H54 (cell line): ENCODE results near the gene ATG4C.
"Not testable (repeated sequence)": the region's sequence is repeated elsewhere in the genome, so short reads cannot be mapped to it uniquely, and the experiment has no call there.

Source experiments
- DNase-seq: peaks from one replicate; pipeline ENCODE4 v3.0.0; 2011; ENCODE audit warnings: low spot score, mixed read lengths; ENCODE audit not compliant: insufficient read length
- FAIRE-seq: peaks from 3 replicates; lab custom pipeline; 2011; peaks lifted over from hg19 to GRCh38; lab: Jason Lieb, UNC
- POLR2A ChIP-seq: IDR thresholded peaks from 2 replicates; pipeline ENCODE4 v1.6.1; 2011; ENCODE audit warnings: low read depth, mild to moderate bottlenecking, low read length

ATG4C gene

GRCh38 chr1:62783736-62784508 is at the start of gene ATG4C:
Gene ATG4C, plus strand, starts transcription at chr1:62784132. Its CDS starts 19,655 bp downstream, at chr1:62803787.
- FAIRE-seq (peak; percentile 97), DNase-seq (peak; percentile 81)
- TF ChIP-seq POLR2A, result peak; percentile 76

DNA sequence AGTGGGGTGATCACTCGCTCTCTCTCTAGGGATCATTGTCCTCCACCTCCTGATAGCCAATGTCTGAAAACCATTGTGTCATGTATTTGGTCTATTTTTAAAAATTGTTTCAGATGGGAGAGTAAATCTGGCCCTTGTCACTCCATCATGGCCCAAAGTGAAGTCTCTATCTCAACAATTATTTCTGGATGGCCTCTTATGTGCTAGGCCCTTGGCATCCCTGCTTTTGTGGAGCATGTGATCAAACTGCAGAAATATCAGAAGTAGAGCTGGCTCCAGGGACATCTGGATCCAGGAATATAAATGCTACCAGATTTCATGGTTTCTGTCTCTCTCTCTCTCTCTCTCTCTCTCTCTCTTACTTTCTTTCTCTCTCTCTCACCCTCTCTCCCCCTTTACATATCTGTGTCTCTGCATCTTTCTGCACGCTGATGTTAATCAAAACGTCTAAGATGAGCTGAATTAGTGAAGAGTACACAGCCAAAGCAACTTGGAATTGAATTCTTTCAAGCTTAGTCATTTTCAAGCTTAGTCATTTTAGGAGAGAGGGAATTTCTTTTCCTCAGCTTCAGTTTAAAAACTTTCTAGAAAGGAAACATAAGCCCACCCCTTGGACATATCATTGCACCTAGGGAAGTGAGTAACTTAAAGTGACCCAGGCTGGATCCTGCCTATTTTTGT is 48.3 kb upstream of the ATG4C start:
- FAIRE-seq (peak; percentile 84), DNase-seq (peak; percentile 19)
- no peak for TF ChIP-seq POLR2A

GRCh38 chr1:62740701-62741100 is 43.2 kb upstream of the ATG4C start:
- FAIRE-seq, DNase-seq: not testable (repeated sequence)

DNA sequence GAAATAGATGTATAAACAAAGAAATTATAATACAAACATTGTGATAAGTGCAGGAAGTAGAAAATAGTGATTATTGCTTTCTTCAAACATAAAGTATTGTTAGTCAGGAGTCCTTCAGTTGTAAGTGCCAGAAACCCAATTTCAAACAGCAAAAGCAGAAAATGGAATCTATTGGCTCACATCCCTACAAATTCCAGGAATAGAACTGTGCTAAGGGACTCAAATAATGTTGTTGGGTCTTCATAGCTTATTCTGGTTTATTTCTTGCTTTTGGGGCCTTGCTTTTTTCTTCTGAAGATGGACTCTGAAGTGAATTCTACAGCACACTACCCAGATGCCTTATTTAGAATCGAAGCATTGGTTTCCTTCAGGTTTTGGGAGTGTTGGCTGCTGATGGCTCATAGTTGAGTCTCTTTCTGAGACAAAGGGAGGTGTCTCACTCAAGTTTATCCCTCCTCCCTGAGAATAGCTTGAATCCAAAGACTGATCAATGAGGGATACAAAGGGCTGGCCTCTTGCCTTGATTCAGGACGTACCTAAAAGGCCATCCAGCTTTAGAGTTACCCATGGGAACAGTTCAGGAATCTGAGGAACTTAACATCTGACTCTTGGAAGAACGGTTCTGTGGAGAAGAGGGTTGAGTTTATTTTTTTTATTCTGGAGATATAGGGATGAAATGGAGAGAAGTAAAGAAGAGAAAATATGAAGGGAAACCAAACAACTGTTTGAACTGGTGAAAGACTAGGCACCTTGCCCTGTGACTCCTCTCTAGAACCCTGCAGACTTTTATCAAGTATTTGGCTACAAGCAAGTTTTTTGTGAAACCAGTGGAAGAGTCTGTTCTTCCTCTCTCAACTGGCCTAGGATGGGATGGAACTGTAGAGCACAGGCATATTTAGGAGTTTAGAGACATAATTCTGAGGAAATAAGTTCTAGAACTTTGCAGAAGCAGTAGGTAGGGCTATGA is 39.0 kb upstream of the ATG4C start:
- FAIRE-seq (peak; percentile 15), DNase-seq (no peak)
- no peak for TF ChIP-seq POLR2A

DNA sequence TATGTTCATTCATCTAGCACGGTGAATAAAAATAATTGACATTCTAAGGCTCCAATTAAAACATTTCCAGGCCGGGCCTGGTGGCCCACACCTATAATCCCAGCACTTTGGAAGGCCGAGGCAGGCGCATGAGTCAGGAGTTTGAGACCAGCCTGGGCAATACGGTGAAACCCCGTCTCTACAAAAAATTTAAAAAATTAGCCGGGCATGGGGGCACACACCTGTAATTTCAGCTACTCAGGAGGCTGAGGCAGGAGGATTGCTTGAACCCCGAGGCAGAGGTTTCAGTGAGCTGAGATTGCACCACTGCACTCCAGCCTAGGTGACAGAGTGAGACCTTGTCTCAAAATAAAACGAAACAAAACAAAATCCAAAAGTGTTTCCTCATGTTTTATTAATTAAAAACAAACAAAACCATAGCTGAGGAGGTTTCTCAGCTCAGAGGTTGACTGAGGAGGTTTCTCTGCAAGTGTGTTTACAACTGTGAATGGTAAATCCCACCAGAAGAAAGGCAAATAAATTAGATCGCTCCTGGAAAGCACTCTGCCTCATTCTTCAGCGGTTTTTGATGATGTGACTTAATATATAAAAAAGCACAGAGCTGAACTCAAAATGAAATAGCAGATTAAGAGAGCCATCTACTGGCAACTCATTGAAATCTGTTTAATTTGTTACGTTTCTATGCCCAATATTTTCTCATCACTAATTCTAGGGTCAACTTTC is 37.7 kb upstream of the ATG4C start:
- FAIRE-seq, result peak; percentile 92
- TF ChIP-seq POLR2A, result no peak
- peak; percentile 30 for DNase-seq

- no peak for DNase-seq
- FAIRE-seq, result no peak
- TF ChIP-seq POLR2A, result no peak
Observed at GRCh38 chr1:62746809-62747138, 37.2 kb upstream of the ATG4C start.

DNA sequence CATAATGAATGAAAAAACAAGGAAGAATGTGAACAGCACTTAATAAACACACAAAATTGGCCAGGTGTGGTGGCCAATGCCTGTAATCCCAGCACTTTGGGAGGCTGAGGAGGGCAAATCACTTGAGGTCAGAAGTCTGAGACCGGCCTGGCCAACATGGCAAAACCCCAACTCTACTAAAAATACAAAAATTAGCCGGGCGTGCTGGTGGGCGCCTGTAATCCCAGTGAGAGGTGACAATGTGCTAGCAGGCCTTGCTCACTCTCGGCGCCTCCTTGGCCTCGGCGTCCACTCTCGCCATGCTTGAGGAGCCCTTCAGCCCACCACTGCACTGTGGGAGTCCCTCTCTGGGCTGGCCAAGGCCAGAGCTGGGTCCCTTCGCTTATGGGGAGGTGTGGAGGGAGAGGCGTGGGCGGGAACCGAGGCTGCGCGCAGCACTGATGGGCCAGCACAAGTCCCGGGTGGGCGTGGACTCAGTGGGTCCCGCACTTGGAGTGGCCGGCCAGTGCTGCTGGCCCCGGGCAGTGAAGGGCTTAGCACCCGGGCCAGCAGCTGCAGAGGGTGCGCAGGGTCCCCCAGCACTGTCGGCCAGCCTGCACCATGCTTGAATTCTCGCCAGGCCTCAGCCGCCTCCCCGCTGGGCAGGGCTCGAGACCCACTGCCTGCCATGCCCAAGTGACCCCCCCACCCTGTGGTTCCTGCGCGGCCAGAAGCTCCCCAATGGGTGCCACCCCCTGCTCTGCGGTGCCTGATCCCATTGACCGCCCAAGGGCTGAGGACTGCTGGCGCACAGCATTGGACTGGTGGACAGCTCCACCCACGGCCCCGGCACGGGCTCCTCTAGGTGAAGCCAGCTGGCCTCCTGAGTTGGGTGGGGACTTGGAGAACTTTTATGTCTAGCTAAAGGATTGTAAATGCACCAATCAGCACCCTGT is 30.6 kb upstream of the ATG4C start:
- TF ChIP-seq POLR2A, result no peak
- DNase-seq, result no peak
- no peak for FAIRE-seq

GRCh38 chr1:62754938-62755337 is 29.0 kb upstream of the ATG4C start:
- not testable (repeated sequence) for FAIRE-seq, DNase-seq

- DNase-seq, FAIRE-seq: not testable (repeated sequence)
Observed at GRCh38 chr1:62756255-62756884, 27.6 kb upstream of the ATG4C start.

DNA sequence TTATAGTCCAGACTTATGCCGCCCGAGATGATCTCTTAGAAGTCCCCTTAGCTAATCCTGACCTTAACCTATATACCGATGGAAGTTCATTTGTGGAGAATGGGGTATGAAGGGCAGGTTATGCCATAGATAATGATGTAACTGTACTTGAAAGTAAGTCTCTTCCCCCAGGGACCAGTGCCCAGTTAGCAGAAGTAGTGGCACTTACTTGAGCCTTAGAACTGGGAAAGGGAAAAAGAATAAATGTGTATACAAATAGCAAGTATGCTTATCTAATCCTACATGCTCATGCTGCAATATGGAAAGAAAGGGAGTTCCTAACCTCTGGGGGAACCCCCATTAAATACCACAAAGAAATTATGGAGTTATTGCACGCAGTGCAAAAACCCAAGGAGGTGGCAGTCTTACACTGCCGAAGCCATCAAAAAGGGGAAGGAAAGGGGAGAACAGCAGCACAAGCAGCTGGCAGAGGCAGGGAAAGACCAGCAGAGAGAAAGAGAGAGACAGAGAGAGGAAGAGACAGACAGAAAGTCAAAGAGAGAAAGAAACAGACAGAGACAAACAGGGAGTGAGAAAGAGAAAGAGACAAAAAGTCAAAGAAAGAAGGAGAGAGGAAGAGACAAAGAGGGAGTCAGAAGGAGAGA is 24.6 kb upstream of the ATG4C start:
- not testable (repeated sequence) for DNase-seq, FAIRE-seq

- not testable (repeated sequence) for DNase-seq, FAIRE-seq
Observed at GRCh38 chr1:62760021-62760782, 23.7 kb upstream of the ATG4C start.

GRCh38 chr1:62761223-62761870 is 22.6 kb upstream of the ATG4C start:
- not testable (repeated sequence) for FAIRE-seq, DNase-seq

- DNase-seq, FAIRE-seq: not testable (repeated sequence)
Observed at GRCh38 chr1:62762027-62762426, 21.9 kb upstream of the ATG4C start.
